HG03575 (cell line): ENCODE data around the gene OCIAD1.
A peak's percentile ranks its signal among the peaks of the same experiment; 100 is the strongest.
"Not testable (repeated sequence)": the region's sequence is repeated elsewhere in the genome, so short reads cannot be mapped to it uniquely, and the experiment has no call there.

Experiments
- ATAC-seq: cut with Tn5 transposase; IDR thresholded peaks from one replicate; pipeline ENCODE4 v1.9.1; 2021; ENCODE audit not compliant: unreplicated experiment, insufficient number of reproducible peaks, low FRiP score; ENCODE audit errors: extremely low read depth

The OCIAD1 gene

GRCh38 chr4:48877827-48878535 lies 47.1 kb downstream of the OCIAD1 start:
- ATAC-seq: no peak

DNA sequence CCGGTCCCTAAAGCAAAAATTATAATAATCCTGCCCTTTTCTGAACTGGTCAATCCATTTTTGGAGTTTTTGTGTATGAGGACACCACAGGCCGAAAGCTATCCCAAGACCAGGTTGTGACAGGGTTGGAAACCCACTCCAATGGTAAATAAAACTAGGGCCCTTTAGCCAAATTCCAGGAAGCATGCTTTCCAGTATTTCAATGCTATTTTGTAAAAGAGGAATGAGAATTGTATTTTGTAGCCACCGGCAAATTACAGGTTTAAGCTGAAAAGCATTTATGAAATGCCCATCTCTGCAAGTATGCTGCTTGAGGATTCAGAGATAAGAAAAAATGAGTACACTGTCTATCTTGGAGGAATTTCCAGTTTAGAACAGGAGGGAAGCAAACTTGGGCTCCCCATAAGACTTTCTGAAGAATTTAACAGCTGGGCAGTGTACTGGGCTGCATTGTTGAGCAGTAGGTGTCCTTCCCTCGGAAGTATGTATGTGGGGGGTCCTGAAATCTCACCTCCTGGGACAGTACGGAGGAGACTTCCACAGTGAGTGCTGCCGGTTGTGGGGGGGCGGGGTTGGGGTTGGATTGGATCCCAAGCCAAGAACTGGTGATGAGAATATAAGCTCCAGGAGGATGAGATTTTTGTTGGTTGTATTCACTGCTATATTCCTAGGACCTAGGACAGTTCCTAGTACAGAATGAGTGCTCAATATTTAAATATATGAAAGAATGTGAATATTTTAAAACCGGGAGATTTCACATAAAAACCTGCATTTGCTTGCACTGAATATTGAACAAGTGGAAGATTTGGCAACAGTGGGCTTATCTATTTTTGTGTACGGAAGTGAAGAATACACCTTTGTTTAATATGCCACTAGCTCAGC lies 48.9 kb downstream of the OCIAD1 start:
- ATAC-seq: no peak

GRCh38 chr4:48881646-48882045 lies 50.8 kb downstream of the OCIAD1 start:
- ATAC-seq: not testable (repeated sequence)

DNA sequence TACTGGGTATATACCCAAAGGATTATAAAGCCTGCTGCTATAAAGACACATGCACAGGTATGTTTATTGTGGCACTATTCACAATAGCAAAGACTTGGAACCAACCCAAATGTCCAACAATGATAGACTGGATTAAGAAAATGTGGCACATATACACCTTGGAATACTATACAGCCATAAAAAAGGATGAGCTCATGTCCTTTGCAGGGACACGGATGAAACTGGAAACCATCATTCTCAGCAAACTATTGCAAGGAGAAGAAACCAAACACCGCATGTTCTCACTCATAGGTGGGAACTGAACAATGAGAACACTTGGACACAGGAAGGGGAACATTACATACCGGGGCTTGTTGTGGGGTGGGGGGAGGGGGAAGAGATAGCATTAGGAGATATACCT lies 58.9 kb downstream of the OCIAD1 start:
- ATAC-seq: not testable (repeated sequence)

DNA sequence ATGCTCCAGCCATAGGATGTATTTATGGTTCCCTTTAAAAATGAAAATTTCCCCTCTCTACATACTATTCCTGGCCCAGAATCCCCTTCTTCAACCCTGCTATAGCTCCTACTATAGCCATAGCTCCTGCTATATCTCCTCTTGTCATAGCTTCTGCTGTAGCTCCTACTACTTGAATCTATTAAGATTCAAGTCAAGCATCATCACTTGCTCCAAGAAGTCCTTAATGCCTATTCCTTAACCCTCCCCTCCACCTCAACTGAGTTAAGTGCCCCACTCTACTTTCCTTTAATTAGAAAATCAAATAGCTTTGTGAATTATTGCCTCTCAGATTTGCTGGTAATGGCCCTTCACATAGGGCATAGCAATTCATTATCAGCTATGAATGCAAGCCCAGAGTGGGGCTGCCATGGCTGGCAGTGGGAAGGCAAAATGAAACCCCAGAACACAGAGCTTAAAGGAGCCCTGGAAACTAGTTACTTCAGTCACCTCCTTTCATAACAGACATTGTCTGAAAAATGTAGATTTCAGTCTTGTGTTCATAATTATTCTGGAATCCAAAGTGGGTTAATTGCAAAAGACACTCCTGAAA lies 60.2 kb downstream of the OCIAD1 start:
- no peak for ATAC-seq

DNA sequence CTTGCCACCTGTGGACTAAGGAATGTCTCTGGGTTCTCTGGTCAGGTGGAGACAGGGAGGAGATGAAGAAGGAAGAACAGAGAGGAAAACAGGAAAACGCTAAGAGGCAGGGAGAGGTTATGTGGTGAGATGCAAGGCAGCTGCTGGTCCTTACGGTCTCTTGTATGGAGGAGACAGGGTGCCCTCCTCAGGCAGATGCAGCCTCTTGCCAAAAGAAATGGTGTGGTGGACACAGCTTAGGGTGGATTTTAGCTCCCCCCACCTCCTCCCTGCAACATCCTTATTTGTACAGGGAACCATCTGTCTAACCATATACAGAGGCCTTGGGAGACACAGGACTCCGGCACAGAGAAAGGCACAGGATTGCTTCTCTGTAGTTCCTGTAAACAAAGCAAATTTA lies 66.0 kb downstream of the OCIAD1 start:
- ATAC-seq: no peak

GRCh38 chr4:48898733-48899431 lies 68.0 kb downstream of the OCIAD1 start:
- ATAC-seq: no peak

DNA sequence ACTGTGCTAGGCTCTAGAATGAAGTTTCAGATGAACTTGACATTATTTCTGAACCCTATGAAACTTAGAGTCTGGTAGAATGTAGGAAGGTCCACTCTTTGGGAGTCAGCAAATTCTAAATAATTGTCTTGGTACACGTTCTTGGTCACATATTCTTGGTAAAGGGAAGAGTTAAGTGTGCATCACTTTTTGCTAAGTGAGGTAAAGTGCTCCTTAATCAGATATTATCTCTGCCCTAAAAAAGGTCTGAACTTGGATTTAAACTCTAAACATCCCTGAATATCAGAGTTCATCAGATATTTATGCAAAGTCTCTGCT lies 68.5 kb downstream of the OCIAD1 start:
- ATAC-seq: no peak

GRCh38 chr4:48899950-48900349 lies 69.1 kb downstream of the OCIAD1 start:
- no peak for ATAC-seq

DNA sequence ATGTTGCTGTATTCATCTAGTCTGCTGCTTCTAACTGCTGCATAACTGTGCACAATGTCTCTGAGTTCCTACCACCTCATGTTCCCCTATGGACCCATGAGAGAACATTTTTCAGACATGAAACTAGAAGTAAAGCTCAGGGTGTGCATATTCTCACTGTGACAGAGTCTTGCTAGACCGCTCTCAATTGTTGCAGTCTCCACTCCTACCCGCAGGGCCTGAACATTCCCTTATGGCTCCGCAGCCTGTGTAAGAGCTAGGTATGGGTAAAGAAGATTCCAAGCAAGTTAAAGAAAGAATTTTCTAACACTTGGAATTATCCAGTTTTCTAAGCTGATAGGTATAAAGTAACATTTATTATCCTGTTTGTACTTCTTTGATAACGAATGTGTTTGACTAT lies 70.3 kb downstream of the OCIAD1 start:
- ATAC-seq: no peak

GRCh38 chr4:48902266-48902665 lies 71.4 kb downstream of the OCIAD1 start:
- no peak for ATAC-seq

DNA sequence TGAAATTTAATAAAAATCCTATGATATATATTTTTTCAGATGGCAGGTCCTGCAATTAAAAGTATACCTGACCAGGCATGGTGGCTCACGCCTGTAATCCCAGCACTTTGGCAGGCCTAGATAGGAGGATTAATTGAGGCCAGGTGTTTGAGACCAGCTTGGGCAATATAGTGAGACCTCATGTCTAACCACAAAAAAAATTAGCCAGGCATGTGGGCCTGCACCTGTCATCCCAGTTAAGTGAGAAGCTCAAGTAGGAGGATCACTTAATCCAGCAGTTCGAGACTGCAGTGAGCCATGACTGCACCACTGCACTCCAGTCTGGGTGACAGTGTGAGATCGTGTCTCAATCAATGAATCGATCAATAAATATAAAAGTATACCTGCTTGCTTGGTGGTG lies 73.2 kb downstream of the OCIAD1 start:
- no peak for ATAC-seq

GRCh38 chr4:48904541-48905142 lies 73.8 kb downstream of the OCIAD1 start:
- no peak for ATAC-seq

GRCh38 chr4:48905363-48906015 lies 74.6 kb downstream of the OCIAD1 start:
- ATAC-seq: no peak

DNA sequence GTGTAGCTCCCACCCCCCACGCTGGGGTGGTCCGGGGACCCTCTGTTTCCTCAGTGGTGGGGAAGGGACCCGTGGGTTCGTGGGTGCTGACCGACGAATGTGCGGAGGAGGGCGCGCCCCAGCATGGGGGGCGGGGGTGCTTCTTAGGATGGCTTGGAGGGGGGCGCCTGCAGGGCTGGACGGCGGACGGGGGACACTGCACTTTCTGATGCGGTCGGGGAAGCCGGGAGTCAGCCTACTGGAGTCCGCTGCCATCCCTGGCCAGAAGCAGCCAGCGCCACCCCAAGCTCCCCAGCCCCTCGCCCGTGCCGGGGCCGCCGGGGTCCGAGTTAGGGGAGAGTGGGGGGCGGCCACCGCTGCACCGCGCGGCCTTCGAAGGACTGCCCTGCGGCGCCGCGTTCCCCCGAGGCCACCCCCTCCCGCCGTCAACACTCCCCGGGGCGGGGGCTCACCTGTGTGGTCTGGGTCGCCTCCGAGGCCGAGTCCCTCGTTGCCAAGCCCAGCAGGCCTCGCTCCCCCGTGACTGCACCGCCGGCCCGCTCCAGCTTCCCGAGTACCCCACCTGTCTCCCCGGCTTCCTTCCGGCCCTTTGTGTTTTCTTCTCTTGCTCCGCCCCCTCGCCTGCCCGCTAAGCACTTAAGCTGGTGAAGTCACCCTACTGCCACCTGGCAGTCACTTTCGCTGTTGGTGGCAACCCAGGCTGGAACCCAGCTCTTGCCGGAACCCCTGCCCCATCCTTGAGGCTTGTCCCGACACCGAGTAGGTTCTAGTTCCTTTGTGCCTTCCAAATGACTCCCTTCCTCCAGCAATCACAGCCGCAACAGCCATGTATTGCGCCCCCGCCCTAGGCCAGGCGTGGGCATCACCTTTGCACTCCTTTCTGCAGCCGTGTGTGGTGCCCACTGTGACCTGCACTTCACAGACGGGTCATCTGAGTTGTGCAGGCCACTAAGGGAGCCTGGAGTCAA lies 75.6 kb downstream of the OCIAD1 start, which contains the start of gene OCIAD2:
Gene OCIAD2, minus strand, starts transcription at position 569 of the 968 bp plus-strand sequence. CDS start 2,225 bp downstream, outside the sequence.
- peak; percentile 79 for ATAC-seq

DNA sequence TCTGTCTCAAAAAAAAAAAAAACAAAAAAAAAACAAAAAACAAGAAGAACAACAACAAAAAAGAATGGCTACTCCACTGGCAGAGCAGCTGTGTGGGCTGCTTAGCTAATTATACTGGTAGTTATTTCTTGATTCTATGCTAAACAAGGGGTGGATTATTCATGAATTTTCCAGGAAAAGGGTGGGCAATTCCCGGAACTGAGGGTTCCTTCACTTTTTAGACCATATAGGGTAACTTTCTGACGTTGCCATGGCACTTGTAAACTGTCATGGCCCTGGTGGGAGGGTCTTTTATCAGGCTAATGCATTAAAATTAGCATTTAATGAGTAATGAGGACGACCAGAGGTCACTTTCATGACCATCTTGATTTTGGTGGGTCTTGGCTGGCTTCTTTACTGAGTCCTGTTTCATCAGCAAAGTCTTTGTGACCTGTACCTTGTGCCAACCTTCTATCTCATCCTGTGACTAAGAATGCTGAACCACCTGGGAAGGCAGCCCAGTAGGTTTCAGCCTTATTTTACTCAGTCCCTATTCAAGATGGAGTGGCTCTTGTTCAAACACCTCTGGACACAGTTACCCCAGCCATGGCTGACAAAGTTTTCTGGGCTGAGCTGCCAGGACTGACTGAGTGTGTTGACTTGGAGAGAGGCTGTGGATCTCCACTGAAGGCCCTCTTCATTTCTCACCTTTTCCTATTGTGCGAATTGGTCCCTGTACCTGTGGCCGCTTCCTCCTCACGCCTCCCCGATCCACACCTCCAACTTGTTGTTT lies 77.0 kb downstream of the OCIAD1 start:
- ATAC-seq: no peak

DNA sequence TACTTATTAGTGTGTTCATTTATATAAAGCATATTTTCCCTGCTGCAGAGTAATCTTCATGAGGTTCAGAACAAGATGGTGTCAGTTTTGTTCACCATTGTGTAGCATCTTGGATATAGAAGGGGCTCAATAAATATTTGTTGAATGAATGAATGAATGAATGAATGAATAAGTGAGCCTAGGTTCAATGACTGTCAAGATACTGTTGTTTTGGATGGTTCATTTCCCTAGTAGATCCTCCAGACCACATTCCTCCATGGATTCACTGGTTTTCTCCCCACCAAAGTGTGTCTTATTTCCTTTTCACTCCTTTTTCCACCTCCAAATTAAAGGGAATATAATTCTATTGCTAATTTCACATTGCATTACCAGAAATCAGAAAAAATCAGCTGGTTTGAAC lies 77.8 kb downstream of the OCIAD1 start:
- ATAC-seq: no peak
